ENCODE data around the gene NTPCR. TPM values are rescaled to one million over a fixed set of nuclear protein-coding genes. Genes with fewer than 3 reads are reported as not detected.
A peak's percentile ranks its signal among the peaks of the same experiment; 100 is the strongest.

The NTPCR gene
- total RNA-seq (53.7 TPM), polyA plus RNA-seq (50.8 TPM)
- long read RNA-seq, donor 1, full-length matches to known transcripts = 2 of 2 reads
- long read RNA-seq, donor 1, partial matches to known transcripts = 0 of 2 reads
- long read RNA-seq, donor 1, other reads (novel, unspliced or antisense) = 0 of 2 reads
- long read RNA-seq, donor 2, full-length matches to known transcripts = 51 of 51 reads
- long read RNA-seq, donor 2, partial matches to known transcripts = 0 of 51 reads
- long read RNA-seq, donor 2, other reads (novel, unspliced or antisense) = 0 of 51 reads
- long read RNA-seq, donor 3, full-length matches to known transcripts = 55 of 55 reads
- long read RNA-seq, donor 3, partial matches to known transcripts = 0 of 55 reads
- long read RNA-seq, donor 3, other reads (novel, unspliced or antisense) = 0 of 55 reads
- long read RNA-seq, donor 4, full-length matches to known transcripts = 13 of 13 reads
- long read RNA-seq, donor 4, partial matches to known transcripts = 0 of 13 reads
- long read RNA-seq, donor 4, other reads (novel, unspliced or antisense) = 0 of 13 reads
- long read RNA-seq, donor 5, full-length matches to known transcripts = 37 of 37 reads
- long read RNA-seq, donor 5, partial matches to known transcripts = 0 of 37 reads
- long read RNA-seq, donor 5, other reads (novel, unspliced or antisense) = 0 of 37 reads
- long read RNA-seq, donor 6, full-length matches to known transcripts = 29 of 29 reads
- long read RNA-seq, donor 6, partial matches to known transcripts = 0 of 29 reads
- long read RNA-seq, donor 6, other reads (novel, unspliced or antisense) = 0 of 29 reads
- long read RNA-seq, donor 7, full-length matches to known transcripts = 18 of 18 reads
- long read RNA-seq, donor 7, partial matches to known transcripts = 0 of 18 reads
- long read RNA-seq, donor 7, other reads (novel, unspliced or antisense) = 0 of 18 reads
- long read RNA-seq, donor 8, full-length matches to known transcripts = 8 of 8 reads
- long read RNA-seq, donor 8, partial matches to known transcripts = 0 of 8 reads
- long read RNA-seq, donor 8, other reads (novel, unspliced or antisense) = 0 of 8 reads
- long read RNA-seq, donor 9, full-length matches to known transcripts = 6 of 6 reads
- long read RNA-seq, donor 9, partial matches to known transcripts = 0 of 6 reads
- long read RNA-seq, donor 9, other reads (novel, unspliced or antisense) = 0 of 6 reads
- long read RNA-seq, donor 10, full-length matches to known transcripts = 13 of 13 reads
- long read RNA-seq, donor 10, partial matches to known transcripts = 0 of 13 reads
- long read RNA-seq, donor 10, other reads (novel, unspliced or antisense) = 0 of 13 reads

GRCh38 chr1:232950197-232951176 is at the start of gene NTPCR:
Gene NTPCR, plus strand, starts transcription at chr1:232950611. Its CDS starts 100 bp downstream, at chr1:232950711.
- peak within 1 kb of the TSS; percentile 83 to 84 for H3K4me3 ChIP-seq (ENCODE audit: low read length in 2 of 2)
- H3K9me3 ChIP-seq (ENCODE audit: control insufficient read depth in 2 of 2, insufficient read depth in 1 of 2, low read length in 1 of 2) = no peaks in the 10 kb centered on the region
- peak within 1 kb of the TSS; percentile 86 to 87 for H3K27ac ChIP-seq (ENCODE audit: low read depth in 1 of 2, low read length in 1 of 2)
- DNase-seq (ENCODE audit: low read depth in 6 of 9, low spot score in 9 of 9) = peak; percentile 82 to 96 (median 91)
- WGBS = under 1% methylated on average over 56 of the region's 56 CpGs
- no peaks in the 10 kb centered on the region for H3K36me3 ChIP-seq (ENCODE audit: control insufficient read depth in 2 of 2, insufficient read depth in 2 of 2, low read length in 1 of 2)
- peaks cover 0 to 21% of the 10 kb centered on the region in 2 donors for H3K4me1 ChIP-seq (ENCODE audit: control insufficient read depth in 2 of 2, insufficient read depth in 2 of 2, low read length in 2 of 2)
- H3K27me3 ChIP-seq (ENCODE audit: control insufficient read depth in 2 of 2, insufficient read depth in 1 of 2, low read length in 1 of 2) = no peaks in the 10 kb centered on the region

- H3K4me1 ChIP-seq (ENCODE audit: control insufficient read depth in 2 of 2, insufficient read depth in 2 of 2, low read length in 2 of 2) = peaks cover 8 to 64% of the 10 kb centered on the region in 2 donors
- H3K36me3 ChIP-seq (ENCODE audit: control insufficient read depth in 2 of 2, insufficient read depth in 2 of 2, low read length in 1 of 2) = no peaks in the 10 kb centered on the region
- WGBS = 96% methylated on average over 10 of the region's 10 CpGs
- peaks cover 0 to 23% of the 10 kb centered on the region in 2 donors for H3K9me3 ChIP-seq (ENCODE audit: control insufficient read depth in 2 of 2, insufficient read depth in 1 of 2, low read length in 1 of 2)
- peak overlapping the region in 1 of 2 donors; percentile 80 for H3K27ac ChIP-seq (ENCODE audit: low read depth in 1 of 2, low read length in 1 of 2)
- H3K4me3 ChIP-seq (ENCODE audit: low read length in 2 of 2) = no peak overlapping the region
- H3K27me3 ChIP-seq (ENCODE audit: control insufficient read depth in 2 of 2, insufficient read depth in 1 of 2, low read length in 1 of 2) = no peaks in the 10 kb centered on the region
- DNase-seq (ENCODE audit: low read depth in 6 of 9, low spot score in 9 of 9) = no peak
Observed at GRCh38 chr1:232900818-232901217, 49.6 kb upstream of the NTPCR start.

- DNase-seq (ENCODE audit: low read depth in 6 of 9, low spot score in 9 of 9) = peak in 3 of 9 donors; percentile 45 to 81 (median 58)
- Histone ChIP-seq H3K4me3 (ENCODE audit: low read length in 2 of 2) (no peak overlapping the region), H3K27me3 (ENCODE audit: control insufficient read depth in 2 of 2, insufficient read depth in 1 of 2, low read length in 1 of 2) (no peaks in the 10 kb centered on the region), H3K4me1 (ENCODE audit: control insufficient read depth in 2 of 2, insufficient read depth in 2 of 2, low read length in 2 of 2) (peaks cover 12 to 69% of the 10 kb centered on the region in 2 donors), H3K36me3 (ENCODE audit: control insufficient read depth in 2 of 2, insufficient read depth in 2 of 2, low read length in 1 of 2) (no peaks in the 10 kb centered on the region), H3K9me3 (ENCODE audit: control insufficient read depth in 2 of 2, insufficient read depth in 1 of 2, low read length in 1 of 2) (peaks cover 0 to 23% of the 10 kb centered on the region in 2 donors), H3K27ac (ENCODE audit: low read depth in 1 of 2, low read length in 1 of 2) (peak overlapping the region in 1 of 2 donors; percentile 80)
- 30% methylated on average over 4 of the region's 4 CpGs for WGBS
Observed at GRCh38 chr1:232901255-232901654, 49.2 kb upstream of the NTPCR start.

- Histone ChIP-seq H3K27ac (ENCODE audit: low read depth in 1 of 2, low read length in 1 of 2) (no peak overlapping the region), H3K36me3 (ENCODE audit: control insufficient read depth in 2 of 2, insufficient read depth in 2 of 2, low read length in 1 of 2) (no peaks in the 10 kb centered on the region), H3K9me3 (ENCODE audit: control insufficient read depth in 2 of 2, insufficient read depth in 1 of 2, low read length in 1 of 2) (peaks cover 0 to 19% of the 10 kb centered on the region in 2 donors), H3K27me3 (ENCODE audit: control insufficient read depth in 2 of 2, insufficient read depth in 1 of 2, low read length in 1 of 2) (peaks cover 0 to 2% of the 10 kb centered on the region in 2 donors), H3K4me3 (ENCODE audit: low read length in 2 of 2) (no peak overlapping the region), H3K4me1 (ENCODE audit: control insufficient read depth in 2 of 2, insufficient read depth in 2 of 2, low read length in 2 of 2) (peaks cover 19 to 78% of the 10 kb centered on the region in 2 donors)
- no peak for DNase-seq (ENCODE audit: low read depth in 6 of 9, low spot score in 9 of 9)
- WGBS = 97% methylated on average over 4 of the region's 4 CpGs
Observed at GRCh38 chr1:232902774-232903350, 47.5 kb upstream of the NTPCR start.

GRCh38 chr1:232904131-232904530 is 46.3 kb upstream of the NTPCR start:
- Histone ChIP-seq H3K9me3 (ENCODE audit: control insufficient read depth in 2 of 2, insufficient read depth in 1 of 2, low read length in 1 of 2) (peaks cover 0 to 7% of the 10 kb centered on the region in 2 donors), H3K27me3 (ENCODE audit: control insufficient read depth in 2 of 2, insufficient read depth in 1 of 2, low read length in 1 of 2) (peaks cover 0 to 2% of the 10 kb centered on the region in 2 donors), H3K36me3 (ENCODE audit: control insufficient read depth in 2 of 2, insufficient read depth in 2 of 2, low read length in 1 of 2) (no peaks in the 10 kb centered on the region), H3K4me1 (ENCODE audit: control insufficient read depth in 2 of 2, insufficient read depth in 2 of 2, low read length in 2 of 2) (peaks cover 19 to 84% of the 10 kb centered on the region in 2 donors), H3K27ac (ENCODE audit: low read depth in 1 of 2, low read length in 1 of 2) (no peak overlapping the region), H3K4me3 (ENCODE audit: low read length in 2 of 2) (no peak overlapping the region)
- 90% methylated on average over 4 of the region's 4 CpGs for WGBS
- no peak for DNase-seq (ENCODE audit: low read depth in 6 of 9, low spot score in 9 of 9)

- Histone ChIP-seq H3K4me3 (ENCODE audit: low read length in 2 of 2) (no peak overlapping the region), H3K9me3 (ENCODE audit: control insufficient read depth in 2 of 2, insufficient read depth in 1 of 2, low read length in 1 of 2) (peaks cover 0 to 2% of the 10 kb centered on the region in 2 donors), H3K27me3 (ENCODE audit: control insufficient read depth in 2 of 2, insufficient read depth in 1 of 2, low read length in 1 of 2) (peaks cover 0 to 2% of the 10 kb centered on the region in 2 donors), H3K4me1 (ENCODE audit: control insufficient read depth in 2 of 2, insufficient read depth in 2 of 2, low read length in 2 of 2) (peaks cover 21 to 84% of the 10 kb centered on the region in 2 donors), H3K27ac (ENCODE audit: low read depth in 1 of 2, low read length in 1 of 2) (peak overlapping the region in 1 of 2 donors; percentile 26), H3K36me3 (ENCODE audit: control insufficient read depth in 2 of 2, insufficient read depth in 2 of 2, low read length in 1 of 2) (no peaks in the 10 kb centered on the region)
- DNase-seq (ENCODE audit: low read depth in 6 of 9, low spot score in 9 of 9) = peak in 3 of 9 donors; percentile 53 to 77 (median 59)
- WGBS = 9% methylated on average over 1 of the region's 1 CpG
Observed at GRCh38 chr1:232904566-232904965, 45.8 kb upstream of the NTPCR start.

GRCh38 chr1:232905331-232906034 is 44.9 kb upstream of the NTPCR start:
- peak in 2 of 9 donors; percentile 37 to 71 for DNase-seq (ENCODE audit: low read depth in 6 of 9, low spot score in 9 of 9)
- H3K27me3 ChIP-seq (ENCODE audit: control insufficient read depth in 2 of 2, insufficient read depth in 1 of 2, low read length in 1 of 2) = peaks cover 0 to 2% of the 10 kb centered on the region in 2 donors
- H3K9me3 ChIP-seq (ENCODE audit: control insufficient read depth in 2 of 2, insufficient read depth in 1 of 2, low read length in 1 of 2) = peaks cover 0 to 2% of the 10 kb centered on the region in 2 donors
- WGBS = 62% methylated on average over 4 of the region's 4 CpGs
- H3K4me3 ChIP-seq (ENCODE audit: low read length in 2 of 2) = no peak overlapping the region
- peaks cover 27 to 86% of the 10 kb centered on the region in 2 donors for H3K4me1 ChIP-seq (ENCODE audit: control insufficient read depth in 2 of 2, insufficient read depth in 2 of 2, low read length in 2 of 2)
- H3K36me3 ChIP-seq (ENCODE audit: control insufficient read depth in 2 of 2, insufficient read depth in 2 of 2, low read length in 1 of 2) = no peaks in the 10 kb centered on the region
- peak overlapping the region in 1 of 2 donors; percentile 74 for H3K27ac ChIP-seq (ENCODE audit: low read depth in 1 of 2, low read length in 1 of 2)
